NCI-H1930 (cell line): ENCODE results near the gene PRR11.
"Not testable (repeated sequence)": the region's sequence is repeated elsewhere in the genome, so short reads cannot be mapped to it uniquely, and the experiment has no call there.

Experiments used
- DNase-seq, 2 experiments: peaks; one replicate each; lab custom pipeline; 2025; lab: John Stamatoyannopoulos, UW

The PRR11 gene

DNA sequence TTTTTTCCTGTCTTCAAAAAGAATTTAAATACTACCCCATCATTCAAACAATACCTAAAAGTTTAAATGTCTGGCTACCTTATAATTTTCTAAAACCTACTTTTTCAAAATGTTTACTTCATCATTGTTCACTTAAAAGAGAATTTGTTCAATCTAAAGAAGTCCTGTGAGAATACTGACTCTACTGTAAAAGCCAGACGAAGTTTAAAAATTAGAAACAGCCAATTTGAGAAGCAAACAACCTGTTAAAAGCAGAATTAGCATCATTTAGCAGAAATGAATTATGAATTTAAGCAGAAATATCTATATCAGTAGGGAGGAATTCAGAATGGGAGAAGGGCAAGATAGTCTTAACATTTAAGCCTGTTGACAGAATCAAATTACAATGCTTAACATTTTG is 2.6 kb upstream of the PRR11 start:
- DNase-seq, result no peak

DNA sequence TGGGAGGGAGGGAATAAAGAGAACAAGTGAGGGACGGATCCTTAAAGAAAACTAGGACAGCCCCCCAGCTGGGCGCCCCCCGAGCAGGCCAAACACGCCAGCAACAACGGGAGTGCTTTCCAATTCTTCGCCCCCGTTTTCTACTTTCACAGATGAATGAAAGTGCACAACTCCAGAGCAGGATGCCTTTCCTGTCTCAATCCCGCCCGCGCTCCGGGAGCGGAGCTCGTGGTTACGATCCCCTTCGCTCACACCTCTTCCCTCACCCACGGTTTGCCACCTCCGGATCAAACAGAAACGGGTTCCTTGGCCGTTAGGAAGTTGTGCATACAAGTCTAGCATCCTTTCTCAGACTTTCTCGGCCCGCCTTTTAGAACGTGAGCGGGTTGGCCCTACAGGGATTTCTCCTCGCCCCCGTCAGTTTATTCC is 1.2 kb upstream of the PRR11 start:
- DNase-seq, result peak in 1 of 2 experiments; percentile 32

DNA sequence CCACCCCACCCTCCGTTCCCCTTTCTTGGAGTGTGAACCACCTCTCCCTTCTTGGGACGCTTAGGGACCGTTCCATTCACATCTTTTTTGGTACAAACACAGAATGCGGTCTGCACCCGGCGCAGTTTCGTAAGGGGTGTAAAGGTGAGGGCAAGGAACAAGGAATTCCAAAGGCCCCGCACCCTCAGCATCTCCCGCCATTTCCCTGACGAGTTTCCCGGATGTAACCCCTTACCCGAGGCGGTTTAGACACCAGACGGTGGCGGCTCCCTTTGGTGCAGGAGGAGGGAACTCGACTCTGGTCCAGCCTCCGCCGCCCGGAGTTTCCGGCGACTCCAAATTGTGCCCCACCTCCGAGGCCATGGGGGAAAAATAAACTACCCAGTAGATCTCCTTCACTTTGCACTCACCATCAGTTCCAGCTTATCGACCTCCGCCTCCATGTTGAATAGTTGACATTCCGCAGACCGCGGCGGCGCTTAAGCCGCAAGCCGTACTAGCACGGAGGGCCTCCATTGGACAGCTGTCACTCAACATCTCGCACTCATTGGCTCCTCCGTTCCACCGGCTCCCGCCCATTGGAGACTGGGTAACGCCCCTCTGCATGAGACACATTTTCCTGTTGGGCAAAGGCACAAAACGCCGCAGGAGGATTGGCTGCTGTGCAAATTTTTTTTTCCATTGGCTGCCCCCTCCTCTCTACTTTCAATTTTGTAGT is 666 bp upstream of the PRR11 start, which contains the start of gene SKA2:
SKA2 (minus strand) TSS at position 466 of the 718 bp plus-strand sequence; CDS start at position 443, 23 bp downstream.
- peak; percentile 98 to 99 for DNase-seq

DNA sequence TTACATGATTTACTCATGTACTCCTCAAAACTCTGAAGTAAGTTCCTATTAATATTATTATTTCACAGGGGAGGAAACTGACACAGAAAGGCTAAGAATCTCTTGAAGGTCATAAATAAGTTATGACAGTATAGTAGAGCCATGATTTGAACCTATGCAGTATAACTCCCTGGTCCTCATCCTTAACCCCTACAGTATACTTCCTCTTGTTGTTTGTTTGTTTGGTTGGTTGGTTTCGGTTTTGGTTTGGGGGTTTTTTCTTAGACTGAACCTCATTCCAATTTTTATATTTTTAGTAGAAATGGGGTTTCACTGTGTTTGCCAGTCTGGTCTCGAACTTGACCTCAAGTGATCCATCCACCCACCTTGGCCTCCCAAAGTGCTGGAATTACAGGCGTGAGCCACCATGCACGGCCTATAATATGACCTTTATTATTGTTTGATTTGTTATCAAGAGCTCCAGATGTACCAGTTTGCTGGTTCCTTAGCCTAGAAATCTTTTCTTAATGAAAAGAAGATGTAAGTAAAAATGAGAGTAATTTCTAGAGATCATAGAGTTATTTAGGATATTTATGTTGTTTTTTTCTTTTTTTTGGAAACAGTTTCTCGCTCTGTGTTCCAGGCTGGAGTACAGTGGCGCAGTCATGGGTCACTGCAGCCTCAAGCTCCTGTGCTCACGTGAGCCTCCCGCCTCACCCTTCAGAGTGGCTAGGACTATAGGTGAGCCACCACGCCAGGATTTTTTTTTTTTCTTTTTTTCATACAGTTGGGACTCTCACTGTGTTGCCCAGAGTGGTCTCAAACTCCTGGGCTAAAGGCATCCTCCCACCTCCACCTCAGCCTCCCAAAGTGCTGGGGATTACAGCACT is 4.8 kb downstream of the PRR11 start:
- no peak for DNase-seq

DNA sequence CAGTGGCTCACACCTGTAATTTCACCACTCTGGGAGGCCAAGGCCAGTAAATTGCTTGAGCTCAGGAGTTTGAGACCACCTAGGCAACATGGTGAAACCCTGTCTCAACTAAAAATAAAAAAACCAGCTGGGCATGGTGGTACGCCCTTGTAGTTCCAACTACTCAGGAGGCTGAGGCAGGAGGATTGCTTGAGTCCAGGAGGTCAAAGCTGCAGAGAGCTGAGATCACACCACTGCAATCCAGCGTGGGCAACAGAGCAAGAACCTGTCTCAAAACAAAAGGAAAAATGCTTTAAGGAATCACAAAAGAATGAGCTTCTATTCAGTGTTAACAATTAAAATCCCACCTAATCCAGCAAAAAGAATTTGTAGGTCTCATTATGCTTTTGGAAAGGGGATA is 5.9 kb downstream of the PRR11 start:
- no peak for DNase-seq

DNA sequence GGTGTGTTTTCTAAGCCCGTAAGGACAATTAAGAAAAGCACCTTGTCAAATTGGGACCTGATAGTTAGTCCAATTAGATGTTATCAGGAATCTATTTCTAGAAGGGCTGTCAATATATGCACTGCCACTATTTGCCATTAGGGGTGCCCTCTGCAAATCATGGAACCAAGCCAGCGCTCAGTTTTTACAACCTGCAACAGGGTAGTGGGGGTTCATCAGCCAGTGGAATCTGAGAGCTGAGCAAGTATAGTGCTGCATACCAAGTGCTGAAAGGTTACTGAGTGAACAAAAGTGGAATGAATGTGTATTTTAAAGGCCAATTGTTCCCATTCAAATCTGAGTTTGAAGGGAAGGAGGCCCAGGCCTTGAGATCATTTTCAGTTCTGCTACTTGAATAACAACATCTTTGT is 10.4 kb downstream of the PRR11 start:
- DNase-seq, result no peak

DNA sequence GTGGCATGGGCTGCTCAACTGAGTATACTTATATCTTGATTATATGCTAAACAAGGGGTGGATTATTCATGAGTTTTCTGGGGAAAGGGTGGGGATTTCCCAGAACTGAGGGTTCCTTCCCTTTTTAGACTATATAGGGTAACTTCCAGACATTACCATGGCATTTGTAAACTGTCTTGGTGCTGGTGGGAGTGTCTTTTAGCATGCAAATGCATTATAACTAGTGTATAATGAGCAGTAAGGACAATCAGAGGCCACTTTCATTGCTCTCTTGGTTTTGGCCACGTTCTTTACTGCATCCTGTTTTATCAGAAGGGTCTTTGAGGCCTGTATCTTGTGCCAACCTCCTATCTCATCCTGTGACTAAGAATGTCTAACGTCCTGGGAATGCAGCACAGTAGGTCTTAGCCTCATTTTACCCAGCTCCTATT is 12.0 kb downstream of the PRR11 start:
- DNase-seq, result no peak

DNA sequence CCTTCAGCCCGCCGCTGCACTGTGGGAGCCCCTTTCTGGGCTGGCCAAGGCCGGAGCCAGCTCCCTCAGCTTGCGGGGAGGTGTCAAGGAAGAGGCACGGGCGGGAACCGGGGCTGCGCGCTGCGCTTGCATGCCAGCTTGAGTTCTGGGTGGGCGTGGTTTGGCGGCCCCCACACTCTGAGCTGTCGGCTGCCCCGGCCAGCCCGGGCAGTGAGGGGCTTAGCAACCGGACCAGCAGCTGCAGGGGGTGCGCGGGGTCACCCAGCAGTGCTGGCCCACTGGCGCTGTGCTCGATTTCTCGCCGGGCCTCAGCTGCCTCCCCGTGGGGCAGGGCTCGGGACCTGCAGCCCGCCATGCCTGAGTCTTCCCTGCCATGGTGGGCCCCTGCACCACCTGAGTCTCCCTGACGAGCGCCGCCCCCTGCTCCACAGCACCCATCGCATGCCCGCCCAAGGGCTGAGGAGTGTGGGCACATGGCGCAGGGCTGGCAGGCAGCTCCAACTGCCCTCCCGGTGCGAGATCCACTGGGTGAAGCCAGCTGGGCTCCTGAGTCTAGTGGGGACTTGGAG is 17.0 kb downstream of the PRR11 start:
- DNase-seq, result no peak

DNA sequence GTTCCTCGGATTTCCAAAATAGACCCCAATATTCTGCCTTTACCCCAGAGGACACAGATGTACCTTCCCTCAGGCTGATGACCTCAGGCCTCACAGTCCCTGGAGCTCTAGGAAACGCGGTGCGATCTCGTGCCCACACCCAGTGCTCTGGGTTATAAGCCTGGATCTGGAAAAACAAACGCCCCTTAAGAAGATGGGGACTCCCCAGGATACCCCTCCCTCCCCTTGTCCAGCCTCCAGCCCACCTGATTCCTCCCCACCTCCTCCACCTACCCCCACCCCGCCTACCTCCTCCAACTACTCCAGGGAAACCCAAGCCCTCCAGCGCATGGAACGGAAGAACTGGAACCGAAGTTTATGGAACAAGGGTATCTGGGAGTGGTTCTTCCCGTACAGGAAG is 19.1 kb downstream of the PRR11 start:
- no peak for DNase-seq

DNA sequence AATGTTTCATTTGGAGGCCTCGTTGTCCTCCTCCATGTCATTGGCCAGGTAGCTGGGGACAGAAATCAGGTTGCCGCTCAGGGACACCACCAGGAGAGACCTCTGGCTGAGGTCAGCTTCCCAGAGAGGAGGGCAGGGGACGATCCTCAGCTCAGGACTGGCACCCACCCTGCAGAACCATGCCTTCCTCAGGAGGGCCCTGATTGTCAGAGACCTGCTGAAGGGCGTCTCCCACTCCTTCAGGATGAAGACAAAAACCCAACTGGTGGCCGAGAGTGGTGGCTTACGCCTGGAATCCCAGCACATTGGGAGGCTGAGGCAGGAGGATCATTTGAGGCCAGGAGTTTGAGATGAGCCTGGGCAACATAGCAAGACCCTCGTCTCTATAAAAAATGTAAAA is 19.5 kb downstream of the PRR11 start:
- DNase-seq, result no peak

DNA sequence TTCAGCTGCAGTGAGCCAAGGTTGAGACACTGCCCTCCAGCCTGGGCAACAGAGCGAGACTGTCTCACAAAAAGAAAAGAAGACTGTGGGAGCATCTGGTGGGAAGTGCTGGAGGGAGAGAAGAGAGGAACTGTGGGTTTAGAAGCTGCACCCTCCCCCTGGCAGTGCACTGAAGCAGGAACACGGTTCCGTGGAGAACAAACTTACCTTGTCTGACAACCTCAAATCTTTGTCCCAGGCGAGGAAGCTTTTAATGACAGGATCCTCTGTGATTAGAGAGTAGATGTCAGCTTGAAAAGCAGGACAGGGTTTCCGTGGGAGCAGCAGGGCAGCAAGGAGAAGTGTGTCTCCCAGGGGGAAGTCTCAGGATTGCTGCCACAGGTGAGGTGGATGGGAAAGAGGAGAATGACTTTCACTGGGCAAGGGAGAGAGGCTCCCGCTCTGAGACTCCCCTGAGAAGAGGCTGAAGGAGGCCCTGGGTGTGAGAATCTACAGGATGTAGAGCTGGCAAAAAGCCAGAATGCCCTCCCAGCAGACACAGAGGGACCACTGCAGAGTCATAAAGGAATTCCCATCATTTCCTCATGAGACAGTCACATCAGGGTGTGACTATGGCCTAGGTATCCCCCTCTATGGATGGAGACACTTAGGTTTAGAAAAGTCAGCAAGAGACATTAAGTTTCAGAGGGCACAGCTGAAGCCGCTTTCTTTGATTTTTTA is 22.9 kb downstream of the PRR11 start:
- DNase-seq, result no peak

DNA sequence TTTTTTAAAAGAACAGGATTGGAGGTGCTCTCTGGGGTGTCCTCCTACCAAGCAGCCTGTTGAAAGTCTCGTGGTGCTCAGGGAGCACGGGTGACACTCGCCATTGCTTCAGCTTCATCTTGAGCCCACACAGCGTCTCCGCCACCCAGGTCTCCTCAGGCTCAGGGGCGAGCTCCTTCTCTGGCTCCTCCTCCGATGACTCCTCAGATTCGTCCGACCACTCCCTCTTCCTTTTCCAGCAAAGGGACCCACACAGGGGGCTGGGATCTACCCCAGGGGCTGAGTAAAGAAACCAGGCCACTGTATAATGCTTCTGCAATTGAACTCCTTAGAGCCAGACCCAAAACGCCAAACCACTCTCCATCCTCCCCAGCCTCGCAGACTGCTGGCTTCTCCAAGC is 24.1 kb downstream of the PRR11 start:
- DNase-seq, result not testable (repeated sequence)

DNA sequence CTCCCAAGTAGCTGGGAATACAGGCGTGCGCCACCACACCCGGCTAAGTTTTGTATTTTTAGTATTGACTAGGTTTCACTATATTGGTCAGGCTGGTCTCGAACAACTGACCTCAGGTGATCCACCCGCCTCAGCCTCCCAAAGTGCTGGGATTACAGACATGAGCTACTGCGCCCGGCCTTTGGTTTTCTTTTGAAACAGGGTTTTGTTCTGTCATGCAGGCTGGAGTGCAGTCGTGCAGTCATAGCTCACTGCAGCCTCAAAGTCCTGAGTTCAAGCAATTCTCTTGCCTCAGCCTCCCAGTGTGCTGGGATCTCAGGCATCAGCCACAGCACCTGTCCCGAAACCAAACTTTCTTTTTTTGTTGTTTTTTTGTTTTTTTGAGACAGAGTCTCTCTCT is 25.1 kb downstream of the PRR11 start:
- DNase-seq, result no peak

DNA sequence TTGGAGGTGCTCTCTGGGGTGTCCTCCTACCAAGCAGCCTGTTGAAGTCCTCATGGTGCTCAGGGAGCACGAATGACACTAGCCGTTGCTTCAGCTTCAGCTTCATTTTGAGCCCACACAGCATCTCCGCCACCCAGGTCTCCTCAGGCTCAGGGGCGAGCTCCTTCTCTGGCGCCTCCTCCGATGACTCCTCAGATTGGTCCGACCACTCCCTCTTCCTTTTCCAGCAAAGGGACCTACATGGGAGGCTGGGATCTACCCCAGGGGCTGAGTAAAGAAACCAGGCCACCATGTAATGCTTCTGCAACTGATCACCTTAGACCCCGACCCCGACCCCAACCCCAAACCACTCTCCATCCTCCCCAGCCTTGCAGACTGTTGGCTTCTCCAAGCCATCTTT is 25.9 kb downstream of the PRR11 start:
- no peak for DNase-seq

DNA sequence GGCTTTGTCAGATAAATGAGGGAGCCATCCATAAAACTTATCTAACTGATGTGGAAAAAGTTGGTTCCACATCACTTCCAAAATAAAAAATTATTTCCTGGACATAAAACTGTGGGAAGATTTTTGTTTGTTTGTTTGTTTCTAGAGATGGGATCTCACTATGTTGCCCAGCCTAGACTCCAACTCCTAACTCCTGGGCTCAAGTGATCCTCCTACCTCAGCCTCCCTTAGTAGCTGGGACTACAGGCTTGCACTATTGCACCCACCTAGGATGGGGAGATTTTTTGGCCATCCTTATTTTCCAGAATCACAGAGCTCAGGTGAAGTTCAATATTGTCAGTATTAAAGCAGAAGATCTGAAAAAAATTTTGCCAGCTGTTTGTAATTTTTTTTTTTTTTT is 30.5 kb downstream of the PRR11 start:
- no peak for DNase-seq

DNA sequence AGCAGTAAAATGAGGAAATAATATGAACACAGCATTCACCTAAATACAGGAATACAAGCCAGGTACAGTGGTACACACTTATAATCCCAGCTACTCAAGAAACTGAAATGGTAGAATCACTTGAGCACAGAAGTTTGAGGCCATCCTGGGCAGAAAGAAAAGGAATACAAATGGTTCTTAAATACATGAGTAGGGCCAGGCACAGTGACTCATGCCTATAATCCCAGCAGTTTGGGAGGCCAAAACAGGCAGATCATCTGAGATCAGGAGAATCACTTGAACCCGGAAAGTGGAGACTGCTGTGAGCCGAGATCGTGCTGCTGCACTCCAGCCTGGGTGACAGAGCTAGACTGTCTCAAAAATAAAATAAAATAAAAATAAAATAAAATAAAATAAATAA is 31.3 kb downstream of the PRR11 start:
- no peak for DNase-seq

DNA sequence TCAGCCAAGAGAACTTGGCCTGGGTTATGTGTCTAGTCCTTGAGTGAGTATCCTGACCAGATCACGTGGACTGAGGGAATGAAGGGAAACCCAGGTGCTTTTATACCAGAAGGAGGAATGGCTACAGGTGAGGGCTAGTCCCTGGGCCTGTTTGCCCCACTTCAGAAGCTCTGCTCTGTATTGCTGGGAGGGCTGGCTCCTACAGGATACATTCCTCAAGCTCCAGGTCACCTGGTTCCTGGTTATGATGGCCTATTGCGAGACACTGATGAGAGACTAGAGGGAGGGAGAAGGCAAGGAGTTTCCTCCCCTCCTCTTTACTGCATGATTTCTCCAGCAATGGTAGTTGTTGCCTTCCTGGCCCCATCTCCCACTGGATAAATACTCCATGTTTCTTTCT is 35.3 kb downstream of the PRR11 start:
- DNase-seq, result no peak

DNA sequence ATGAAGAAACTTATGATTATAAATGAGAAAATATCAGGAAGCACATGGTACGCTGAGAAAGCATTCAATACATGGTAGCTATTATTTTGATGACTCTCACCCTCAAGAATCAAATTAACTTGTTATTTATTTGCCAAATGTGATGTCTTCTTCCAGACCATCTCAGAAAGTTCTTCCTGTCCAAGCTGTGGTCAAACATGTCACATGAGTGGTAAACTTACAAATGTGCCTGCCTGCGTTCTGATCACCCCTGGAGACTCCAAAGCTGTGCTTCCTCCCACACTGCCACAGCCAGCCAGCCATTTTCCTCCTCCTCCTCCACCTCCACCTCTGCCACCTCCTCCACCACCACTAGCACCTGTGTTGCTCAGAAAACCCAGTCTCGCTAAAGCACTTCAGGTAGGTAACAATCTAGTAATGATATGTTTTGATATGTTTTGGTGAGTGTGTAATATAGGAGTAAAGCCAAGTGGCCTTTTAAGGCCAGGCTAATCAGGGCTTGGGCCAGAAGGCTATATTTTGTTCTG is 37.9 kb downstream of the PRR11 start:
- no peak for DNase-seq

DNA sequence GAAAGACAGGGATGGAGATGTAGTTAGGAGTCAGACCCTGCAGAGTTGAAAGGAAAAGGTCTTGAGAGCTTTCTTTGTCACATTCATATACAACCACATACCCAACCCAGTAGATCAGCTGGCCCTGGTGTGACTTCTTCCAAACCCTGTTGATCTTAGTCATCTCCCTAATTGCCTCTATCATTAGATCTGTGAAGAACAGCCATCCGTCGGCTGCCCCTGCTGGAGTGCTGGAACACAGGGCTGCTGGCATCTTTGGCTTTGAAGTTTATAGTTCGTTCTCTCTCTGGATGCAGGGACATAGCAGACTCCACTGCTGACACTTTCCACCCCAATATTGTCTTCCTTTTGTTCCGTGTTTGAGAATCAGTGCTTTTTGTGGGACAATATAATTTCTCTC is 43.9 kb downstream of the PRR11 start:
- DNase-seq, result no peak

DNA sequence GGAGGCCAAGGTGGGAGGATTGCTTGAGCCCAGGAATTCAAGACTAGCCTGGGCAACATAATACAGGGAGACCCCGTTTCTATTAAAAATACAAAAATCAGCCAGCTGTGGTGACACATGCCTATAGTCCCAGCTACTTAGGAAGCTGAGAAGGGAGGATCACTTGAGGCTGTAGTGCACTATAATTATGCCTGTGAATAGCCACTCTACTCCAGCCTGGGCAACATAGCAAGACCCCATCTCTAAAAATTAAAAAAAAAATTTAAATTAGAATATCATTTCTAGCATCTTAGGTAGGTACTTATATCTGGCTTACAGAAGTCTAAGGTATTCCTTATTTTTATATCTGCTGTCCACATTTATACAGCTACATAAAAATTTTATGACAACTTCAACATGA is 46.8 kb downstream of the PRR11 start:
- no peak for DNase-seq

DNA sequence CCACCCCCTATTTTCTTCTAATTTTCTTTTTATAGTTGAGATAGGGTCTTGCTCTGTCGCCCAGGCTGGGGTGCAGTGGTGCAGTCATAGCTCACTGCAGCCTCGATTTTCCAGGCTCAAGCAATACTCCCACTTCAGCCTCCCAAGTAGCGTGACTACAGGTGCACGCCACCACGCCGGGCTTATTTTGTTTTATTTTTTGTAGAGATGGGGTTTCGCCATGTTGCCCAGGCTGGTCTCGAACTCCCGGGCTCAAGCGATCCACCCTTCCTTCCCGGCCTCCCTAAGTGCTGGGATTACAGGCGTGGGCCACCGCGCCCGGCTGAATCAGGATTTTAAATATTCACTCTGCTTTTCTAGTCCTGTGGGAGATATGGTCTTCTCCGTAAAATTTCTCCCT is 63.8 kb downstream of the PRR11 start:
- no peak for DNase-seq

DNA sequence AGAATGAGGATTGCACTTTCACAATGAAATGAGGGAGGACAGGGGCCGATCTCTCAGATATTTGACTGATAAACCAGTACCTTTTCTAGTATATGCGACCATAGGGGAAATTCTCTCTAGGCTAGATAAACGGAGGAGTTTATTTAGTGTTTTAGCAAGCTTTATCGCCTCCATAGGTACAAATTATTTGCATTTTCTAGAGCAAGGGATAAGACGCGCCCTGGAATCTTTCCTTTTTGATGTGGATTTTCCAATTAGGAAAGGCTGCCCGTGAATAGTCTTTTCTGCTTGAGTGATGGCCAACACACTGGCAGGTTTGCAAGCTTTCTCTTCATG is 64.4 kb downstream of the PRR11 start:
- no peak for DNase-seq
